GM10266 (cell line): ENCODE results near the gene RNF125.

ENCODE experiments used
- DNase-seq: peaks from one replicate; pipeline ENCODE4 v3.0.0; 2012; ENCODE audit errors: extremely low spot score
- CTCF ChIP-seq: IDR thresholded peaks from 2 replicates; pipeline ENCODE4 v1.5.1; 2012; ENCODE audit warnings: mild to moderate bottlenecking, low read depth; ENCODE audit not compliant: control insufficient read depth, insufficient read depth; ENCODE audit errors: missing control alignments

The RNF125 gene

GRCh38 chr18:32110005-32110404 lies 91.4 kb downstream of the RNF125 start:
- TF ChIP-seq CTCF = no peak
- no peak for DNase-seq

- TF ChIP-seq CTCF = no peak
- no peak for DNase-seq
These were observed 93.1 kb downstream of the RNF125 start for GRCh38 chr18:32111706-32112105.

GRCh38 chr18:32112826-32113225 lies 94.2 kb downstream of the RNF125 start:
- TF ChIP-seq CTCF = no peak
- no peak for DNase-seq

GRCh38 chr18:32114293-32114942 lies 95.8 kb downstream of the RNF125 start:
- no peak for TF ChIP-seq CTCF
- no peak for DNase-seq

- no peak for TF ChIP-seq CTCF
- no peak for DNase-seq
These were observed 103.4 kb downstream of the RNF125 start for GRCh38 chr18:32122039-32122438.
